Liver (tissue), 9 donors: ENCODE data around the gene HMX2. TPM values are rescaled to one million over a fixed set of nuclear protein-coding genes. Genes with fewer than 3 reads are reported as not detected.

Source experiments
- DNase-seq: peaks from one replicate; pipeline ENCODE4 v3.0.0-alpha.2; 2017; ENCODE audit warnings: low spot score
- H3K27ac ChIP-seq, 2 donors: one replicate each; pipeline ENCODE4 v1.7.0; 2013; ENCODE audit warnings: inconsistent platforms in 2 of 2, low read length in 2 of 2, control low read depth in 1 of 2, low read depth in 1 of 2, mild to moderate bottlenecking in 1 of 2
- H3K27me3 ChIP-seq, 4 donors: one replicate each; pipeline versions ENCODE4 v1.6.1 to v1.7.0; 2013; ENCODE audit warnings: low read length in 3 of 4, inconsistent platforms in 1 of 4, mild to moderate bottlenecking in 1 of 4, moderate library complexity in 1 of 4; ENCODE audit not compliant: control insufficient read depth in 4 of 4, insufficient read depth in 4 of 4
- H3K36me3 ChIP-seq, 4 donors: one replicate each; pipeline versions ENCODE4 v1.6.1 to v1.7.0; 2013; ENCODE audit warnings: low read length in 3 of 4, mild to moderate bottlenecking in 3 of 4, low read depth in 1 of 4, moderate library complexity in 1 of 4; ENCODE audit not compliant: control insufficient read depth in 4 of 4, insufficient read depth in 3 of 4
- H3K4me1 ChIP-seq, 4 donors: one replicate each; pipeline versions ENCODE4 v1.6.1 to v1.7.0; 2013; ENCODE audit warnings: low read length in 3 of 4, mild to moderate bottlenecking in 3 of 4, moderate library complexity in 1 of 4; ENCODE audit not compliant: control insufficient read depth in 4 of 4, insufficient read depth in 4 of 4
- H3K4me3 ChIP-seq, 3 donors: one replicate each; pipeline versions ENCODE4 v1.6.1 to v1.7.0; 2013; ENCODE audit warnings: low read length in 3 of 3, control low read depth in 1 of 3, low read depth in 1 of 3, mild to moderate bottlenecking in 1 of 3
- H3K9ac ChIP-seq, 2 donors: one replicate each; pipeline ENCODE4 v1.7.0; 2013; ENCODE audit warnings: low read length in 2 of 2, mild to moderate bottlenecking in 2 of 2, moderate library complexity in 2 of 2, control low read depth in 1 of 2, low read depth in 1 of 2
- H3K9me3 ChIP-seq, 4 donors: one replicate each; pipeline versions ENCODE4 v1.6.1 to v1.7.0; 2013; ENCODE audit warnings: low read length in 3 of 4; ENCODE audit not compliant: control insufficient read depth in 4 of 4
- EGR1 ChIP-seq, 2 donors: IDR thresholded peaks; 2 replicates each; pipeline ENCODE4 v1.6.1; 2016 to 2018; ENCODE audit warnings: antibody characterized with exemption in 2 of 2, low read depth in 2 of 2
- FOXA1 ChIP-seq: IDR thresholded peaks from 2 replicates; pipeline ENCODE4 v1.6.1; 2016; ENCODE audit warnings: antibody characterized with exemption
- FOXA2 ChIP-seq: IDR thresholded peaks from 2 replicates; pipeline ENCODE4 v1.6.1; 2016; ENCODE audit warnings: antibody characterized with exemption
- GABPA ChIP-seq, 2 donors: IDR thresholded peaks in 1 of 2; conservative IDR thresholded peaks in 1 of 2; 2 replicates each; pipeline ENCODE4 v1.6.1; 2016; ENCODE audit warnings: antibody characterized with exemption in 2 of 2, mild to moderate bottlenecking in 1 of 2, moderate library complexity in 1 of 2
- HNF4A ChIP-seq, 2 donors: conservative IDR thresholded peaks; 2 replicates each; pipeline ENCODE4 v1.6.1; 2016; ENCODE audit warnings: antibody characterized with exemption in 2 of 2, mild to moderate bottlenecking in 2 of 2
- HNF4G ChIP-seq: IDR thresholded peaks from 2 replicates; pipeline ENCODE4 v1.6.1; 2016; ENCODE audit warnings: antibody characterized with exemption
- JUND ChIP-seq, 2 donors: IDR thresholded peaks; 2 replicates each; pipeline ENCODE4 v1.6.1; 2016; ENCODE audit warnings: antibody characterized with exemption in 2 of 2
- NR2F2 ChIP-seq: IDR thresholded peaks from 2 replicates; pipeline ENCODE4 v1.6.1; 2016; ENCODE audit warnings: antibody characterized with exemption
- RAD21 ChIP-seq, 2 donors: IDR thresholded peaks; 2 replicates each; pipeline ENCODE4 v1.6.1; 2016; ENCODE audit warnings: antibody characterized with exemption in 2 of 2, mild to moderate bottlenecking in 2 of 2
- RXRA ChIP-seq, 2 donors: IDR thresholded peaks; 2 replicates each; pipeline ENCODE4 v1.6.1; 2017 to 2018; ENCODE audit warnings: antibody characterized with exemption in 2 of 2, mild to moderate bottlenecking in 1 of 2
- SP1 ChIP-seq: IDR thresholded peaks from 2 replicates; pipeline ENCODE4 v1.6.1; 2018; ENCODE audit warnings: antibody characterized with exemption, mild to moderate bottlenecking
- YY1 ChIP-seq: IDR thresholded peaks from 2 replicates; pipeline ENCODE4 v1.6.1; 2016; ENCODE audit warnings: antibody characterized with exemption, mild to moderate bottlenecking
- WGBS: extraction: QIAGEN DNeasy Blood & Tissue Kit; methylation state at CpG from one replicate; pipeline ENCODE4 v1.1.7; 2013; 5-methylcytosine and 5-hydroxymethylcytosine counted together
- polyA plus RNA-seq, 2 donors: library from polyadenylated mRNA; stranded (reverse) in 1 of 2; unstranded in 1 of 2; fragments of 200-250 nt in 1 of 2; fragments of >200 nt in 1 of 2; fragmentation: Nextera tagmentation in 1 of 2; extraction: Ambion mirVana in 1 of 2; gene quantifications; one replicate each; pipeline versions ENCODE4 v1.2.1 to v1.2.3, GENCODE V29; 2013 to 2015
- total RNA-seq, 2 donors: library from RNA; depleted of rRNA; stranded (reverse); fragments of >200 nt; gene quantifications; one replicate each; pipeline ENCODE4 v1.2.3, GENCODE V29; 2014
- TF ChIP-seq, protein P1 (sequence below): fragments of 150-350 bp; IDR thresholded peaks from 2 replicates; pipeline ENCODE4 v1.5.1; 2017; ENCODE audit warnings: improper control_type of control experiment, low read depth, low read length; ENCODE audit not compliant: missing input control
- TF ChIP-seq, protein P2 (sequence below): IDR thresholded peaks from 2 replicates; pipeline ENCODE4 v1.6.1; 2016; ENCODE audit warnings: antibody characterized with exemption
- TF ChIP-seq, protein P3 (sequence below): IDR thresholded peaks from 2 replicates; pipeline ENCODE4 v1.6.1; 2016; ENCODE audit warnings: antibody characterized with exemption, mild to moderate bottlenecking
- donor health status: healthy.
- donor health status: healthy.
- donor health status: healthy.
- donor health status: healthy.
- donor health status: healthy.

The HMX2 gene
- total and polyA plus RNA-seq, 4 donors: not detected

DNA sequence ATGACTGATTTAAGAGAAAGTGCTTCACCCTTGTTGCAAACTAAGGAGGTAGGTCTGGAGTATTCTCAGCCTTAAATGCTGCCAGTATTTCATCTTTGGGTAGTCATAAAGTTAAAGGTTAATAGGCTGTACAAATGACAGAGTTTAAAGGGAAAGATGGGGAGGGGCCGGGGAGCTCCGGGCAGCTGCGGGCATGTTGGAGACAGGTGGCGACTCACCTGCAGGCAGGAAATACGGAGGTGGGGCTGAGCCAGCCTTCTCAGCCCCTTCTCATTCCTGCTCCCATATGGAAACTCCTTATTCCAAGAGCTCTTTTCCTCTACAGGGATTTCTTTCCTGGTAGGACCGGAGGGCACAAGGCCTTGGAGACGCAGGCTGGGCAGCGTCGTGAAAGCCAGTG, 44.0 kb upstream of the HMX2 start:
- Histone ChIP-seq H3K9me3 (peaks cover 0 to 2% (median 0%) of the 10 kb centered on the region in 4 donors), H3K4me1 (no peaks in the 10 kb centered on the region), H3K27me3 (no peaks in the 10 kb centered on the region), H3K4me3 (no peak overlapping the region), H3K27ac (no peak overlapping the region), H3K36me3 (no peaks in the 10 kb centered on the region), H3K9ac (no peak overlapping the region)
- no peak for DNase-seq
- 77% methylated on average over 9 of the region's 9 CpGs for WGBS
- TF ChIP-seq GABPA (IDR thresholded peaks at IDR 0.05 in 1 of 2, conservative IDR thresholded peaks at IDR 0.05 in 1 of 2): no peak
- no peak for TF ChIP-seq HNF4G
- TF ChIP-seq, protein P1, sequence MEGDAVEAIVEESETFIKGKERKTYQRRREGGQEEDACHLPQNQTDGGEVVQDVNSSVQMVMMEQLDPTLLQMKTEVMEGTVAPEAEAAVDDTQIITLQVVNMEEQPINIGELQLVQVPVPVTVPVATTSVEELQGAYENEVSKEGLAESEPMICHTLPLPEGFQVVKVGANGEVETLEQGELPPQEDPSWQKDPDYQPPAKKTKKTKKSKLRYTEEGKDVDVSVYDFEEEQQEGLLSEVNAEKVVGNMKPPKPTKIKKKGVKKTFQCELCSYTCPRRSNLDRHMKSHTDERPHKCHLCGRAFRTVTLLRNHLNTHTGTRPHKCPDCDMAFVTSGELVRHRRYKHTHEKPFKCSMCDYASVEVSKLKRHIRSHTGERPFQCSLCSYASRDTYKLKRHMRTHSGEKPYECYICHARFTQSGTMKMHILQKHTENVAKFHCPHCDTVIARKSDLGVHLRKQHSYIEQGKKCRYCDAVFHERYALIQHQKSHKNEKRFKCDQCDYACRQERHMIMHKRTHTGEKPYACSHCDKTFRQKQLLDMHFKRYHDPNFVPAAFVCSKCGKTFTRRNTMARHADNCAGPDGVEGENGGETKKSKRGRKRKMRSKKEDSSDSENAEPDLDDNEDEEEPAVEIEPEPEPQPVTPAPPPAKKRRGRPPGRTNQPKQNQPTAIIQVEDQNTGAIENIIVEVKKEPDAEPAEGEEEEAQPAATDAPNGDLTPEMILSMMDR: no peak
- no peak for TF ChIP-seq NR2F2
- no peak for TF ChIP-seq JUND (IDR thresholded peaks at IDR 0.05)
- no peak for TF ChIP-seq EGR1 (IDR thresholded peaks at IDR 0.05; ENCODE audit: low read depth in 2 of 2)
- TF ChIP-seq, protein P2, sequence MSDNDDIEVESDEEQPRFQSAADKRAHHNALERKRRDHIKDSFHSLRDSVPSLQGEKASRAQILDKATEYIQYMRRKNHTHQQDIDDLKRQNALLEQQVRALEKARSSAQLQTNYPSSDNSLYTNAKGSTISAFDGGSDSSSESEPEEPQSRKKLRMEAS: no peak
- no peak for TF ChIP-seq RXRA (IDR thresholded peaks at IDR 0.05)

DNA sequence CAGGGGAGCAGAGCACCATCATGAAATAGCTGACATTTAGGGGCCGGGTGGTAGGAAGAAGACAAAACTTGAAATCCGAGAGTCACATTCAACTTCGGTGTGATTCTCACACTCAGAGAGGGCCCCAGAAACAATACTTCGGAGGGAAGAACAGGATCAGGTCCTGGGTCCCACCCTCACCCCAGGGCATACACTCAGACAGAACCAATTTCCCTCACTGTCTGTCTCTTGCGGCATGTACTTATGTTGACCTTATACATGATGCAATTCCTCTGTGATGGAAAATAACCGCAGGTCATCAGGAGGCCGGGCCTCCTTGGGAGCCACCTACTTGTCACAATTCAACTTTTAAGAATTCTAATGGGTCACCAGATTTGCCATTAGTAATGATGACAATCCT, 38.5 kb upstream of the HMX2 start:
- TF ChIP-seq FOXA2 (no peak), RXRA (IDR thresholded peaks at IDR 0.05) (no peak), FOXA1 (no peak), EGR1 (IDR thresholded peaks at IDR 0.05; ENCODE audit: low read depth in 2 of 2) (no peak), NR2F2 (no peak), SP1 (no peak), JUND (IDR thresholded peaks at IDR 0.05) (no peak), HNF4A (conservative IDR thresholded peaks at IDR 0.05) (no peak), GABPA (IDR thresholded peaks at IDR 0.05 in 1 of 2, conservative IDR thresholded peaks at IDR 0.05 in 1 of 2) (no peak), YY1 (no peak), RAD21 (IDR thresholded peaks at IDR 0.05) (no peak)
- TF ChIP-seq, protein P3, sequence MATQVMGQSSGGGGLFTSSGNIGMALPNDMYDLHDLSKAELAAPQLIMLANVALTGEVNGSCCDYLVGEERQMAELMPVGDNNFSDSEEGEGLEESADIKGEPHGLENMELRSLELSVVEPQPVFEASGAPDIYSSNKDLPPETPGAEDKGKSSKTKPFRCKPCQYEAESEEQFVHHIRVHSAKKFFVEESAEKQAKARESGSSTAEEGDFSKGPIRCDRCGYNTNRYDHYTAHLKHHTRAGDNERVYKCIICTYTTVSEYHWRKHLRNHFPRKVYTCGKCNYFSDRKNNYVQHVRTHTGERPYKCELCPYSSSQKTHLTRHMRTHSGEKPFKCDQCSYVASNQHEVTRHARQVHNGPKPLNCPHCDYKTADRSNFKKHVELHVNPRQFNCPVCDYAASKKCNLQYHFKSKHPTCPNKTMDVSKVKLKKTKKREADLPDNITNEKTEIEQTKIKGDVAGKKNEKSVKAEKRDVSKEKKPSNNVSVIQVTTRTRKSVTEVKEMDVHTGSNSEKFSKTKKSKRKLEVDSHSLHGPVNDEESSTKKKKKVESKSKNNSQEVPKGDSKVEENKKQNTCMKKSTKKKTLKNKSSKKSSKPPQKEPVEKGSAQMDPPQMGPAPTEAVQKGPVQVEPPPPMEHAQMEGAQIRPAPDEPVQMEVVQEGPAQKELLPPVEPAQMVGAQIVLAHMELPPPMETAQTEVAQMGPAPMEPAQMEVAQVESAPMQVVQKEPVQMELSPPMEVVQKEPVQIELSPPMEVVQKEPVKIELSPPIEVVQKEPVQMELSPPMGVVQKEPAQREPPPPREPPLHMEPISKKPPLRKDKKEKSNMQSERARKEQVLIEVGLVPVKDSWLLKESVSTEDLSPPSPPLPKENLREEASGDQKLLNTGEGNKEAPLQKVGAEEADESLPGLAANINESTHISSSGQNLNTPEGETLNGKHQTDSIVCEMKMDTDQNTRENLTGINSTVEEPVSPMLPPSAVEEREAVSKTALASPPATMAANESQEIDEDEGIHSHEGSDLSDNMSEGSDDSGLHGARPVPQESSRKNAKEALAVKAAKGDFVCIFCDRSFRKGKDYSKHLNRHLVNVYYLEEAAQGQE: no peak
- no peak for DNase-seq
- Histone ChIP-seq H3K4me1 (no peaks in the 10 kb centered on the region), H3K36me3 (no peaks in the 10 kb centered on the region), H3K27me3 (no peaks in the 10 kb centered on the region), H3K9me3 (peaks cover 0 to 2% (median 0%) of the 10 kb centered on the region in 4 donors), H3K9ac (no peak overlapping the region), H3K4me3 (no peak overlapping the region), H3K27ac (no peak overlapping the region)
- 75% methylated on average over 7 of the region's 7 CpGs for WGBS
